Right lobe of liver (tissue), 4 donors: ENCODE data around the gene DCPS.

ENCODE experiments used
- CTCF ChIP-seq, 4 donors: fragments of 200-600 bp in 3 of 4; fragments of 450-650 bp in 1 of 4; IDR thresholded peaks; one replicate each; pipeline versions ENCODE4 v1.5.1 to v1.8.0; 2016 to 2022; ENCODE audit warnings: antibody characterized with exemption in 4 of 4, mild to moderate bottlenecking in 2 of 4
- POLR2A ChIP-seq: fragments of 450-650 bp; IDR thresholded peaks from one replicate; pipeline ENCODE4 v1.6.1; 2017; ENCODE audit warnings: antibody characterized with exemption, mild to moderate bottlenecking
- donor health status: DM: no; HTN: no; CAD: no.
- donor health status: DM: no; HTN: no; CAD: no.
- donor health status: DM: no; HTN: yes; CAD: no.

- TF ChIP-seq CTCF (IDR thresholded peaks at IDR 0.05) (no peak), POLR2A (no peak)
Observed at GRCh38 chr11:126277780-126278179, 26.1 kb upstream of the DCPS start.
